Left ventricle myocardium inferior (tissue), 1 donor: ENCODE data around the gene ATG5. TPM values are rescaled to one million over a fixed set of nuclear protein-coding genes. Genes with fewer than 3 reads are reported as not detected.

Experiments used
- DNase-seq: peaks from one replicate; pipeline ENCODE4 v3.0.0-alpha.2; 2020
- H3K27ac ChIP-seq: fragments of 200-600 bp; replicated peaks from 2 replicates; pipeline ENCODE4 v1.8.0; 2021
- H3K27me3 ChIP-seq: fragments of 200-600 bp; 2 replicates; pipeline ENCODE4 v1.8.0; 2021; ENCODE audit warnings: low read depth
- H3K36me3 ChIP-seq: fragments of 200-600 bp; 2 replicates; pipeline ENCODE4 v1.8.0; 2021
- H3K4me1 ChIP-seq: fragments of 200-600 bp; 2 replicates; pipeline ENCODE4 v1.8.0; 2021
- H3K4me3 ChIP-seq: fragments of 200-600 bp; 2 replicates; pipeline ENCODE4 v1.8.0; 2021; ENCODE audit warnings: mild to moderate bottlenecking, moderate library complexity
- H3K9me3 ChIP-seq: fragments of 200-600 bp; replicated peaks from 2 replicates; pipeline ENCODE4 v1.8.0; 2021
- intact Hi-C: fragments of 100-400 bp; cut with micrococcal nuclease; formaldehyde crosslinking; loops from one replicate; pipeline ENCODE4 v1.11.0; 2022
- total RNA-seq: library from RNA; stranded (reverse); fragmentation: NEBNext Ultra II Directional; extraction: Animal tissue kit (Norgen Biotek cat#: 25700); gene quantifications from one replicate; pipeline ENCODE4 v1.2.1, GENCODE V29; 2021
- TF ChIP-seq, protein P1 (sequence below): fragments of 200-600 bp; IDR thresholded peaks from 2 replicates; pipeline ENCODE4 v1.8.0; 2021; ENCODE audit warnings: antibody characterized with exemption, mild to moderate bottlenecking, borderline replicate concordance
- donor health status: DM: no; HTN: yes; CAD: no; lungs with severe emphysema.

Gene ATG5
- total RNA-seq, 1 donor from 2014 or later = 18.0 TPM

DNA sequence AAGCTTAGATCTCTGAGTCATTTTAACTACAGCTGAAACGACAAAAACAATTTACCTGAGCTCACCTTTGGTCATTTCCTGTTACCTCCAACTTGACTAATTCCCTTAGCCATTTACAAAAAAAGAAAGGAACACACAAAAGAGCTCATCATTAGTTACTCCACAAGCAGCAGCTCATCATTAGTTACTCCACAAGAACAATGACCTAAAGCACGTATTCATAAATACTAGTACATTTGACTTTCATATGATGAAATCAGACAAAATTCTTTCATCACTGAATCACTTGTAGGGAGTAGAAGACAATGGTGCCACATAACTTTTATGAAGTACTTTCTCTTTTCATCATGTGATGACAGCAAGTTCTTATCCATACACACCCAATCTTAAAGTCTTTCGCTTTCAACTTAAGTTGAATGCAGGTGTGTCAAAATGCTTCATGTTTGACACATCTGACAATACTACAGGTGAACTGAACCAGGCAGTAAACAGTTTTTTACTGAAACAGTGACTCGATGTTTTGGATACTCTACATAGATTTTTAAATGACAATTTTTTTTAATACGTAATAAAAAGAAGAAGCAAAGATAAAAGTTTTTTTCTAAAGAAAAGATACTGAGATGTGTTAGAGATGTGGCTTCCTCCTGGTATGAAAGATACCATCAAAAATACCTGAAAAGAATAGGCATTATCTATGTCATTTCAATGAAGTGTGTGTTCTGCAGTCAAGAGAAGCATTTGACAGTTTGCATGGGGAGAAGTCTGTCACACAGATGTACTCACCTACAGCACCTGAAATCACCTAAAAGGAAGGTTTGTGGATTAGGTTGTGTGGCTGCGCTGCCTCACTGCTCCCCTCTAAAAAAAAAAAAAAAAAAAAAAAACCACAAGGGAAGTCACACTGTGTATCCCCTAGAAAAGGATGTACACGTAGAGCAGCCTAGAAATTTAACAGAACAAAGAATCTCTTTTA, 130.3 kb downstream of the ATG5 start:
- no peaks in the 10 kb centered on the region for H3K27me3 ChIP-seq
- TF ChIP-seq, protein P1, sequence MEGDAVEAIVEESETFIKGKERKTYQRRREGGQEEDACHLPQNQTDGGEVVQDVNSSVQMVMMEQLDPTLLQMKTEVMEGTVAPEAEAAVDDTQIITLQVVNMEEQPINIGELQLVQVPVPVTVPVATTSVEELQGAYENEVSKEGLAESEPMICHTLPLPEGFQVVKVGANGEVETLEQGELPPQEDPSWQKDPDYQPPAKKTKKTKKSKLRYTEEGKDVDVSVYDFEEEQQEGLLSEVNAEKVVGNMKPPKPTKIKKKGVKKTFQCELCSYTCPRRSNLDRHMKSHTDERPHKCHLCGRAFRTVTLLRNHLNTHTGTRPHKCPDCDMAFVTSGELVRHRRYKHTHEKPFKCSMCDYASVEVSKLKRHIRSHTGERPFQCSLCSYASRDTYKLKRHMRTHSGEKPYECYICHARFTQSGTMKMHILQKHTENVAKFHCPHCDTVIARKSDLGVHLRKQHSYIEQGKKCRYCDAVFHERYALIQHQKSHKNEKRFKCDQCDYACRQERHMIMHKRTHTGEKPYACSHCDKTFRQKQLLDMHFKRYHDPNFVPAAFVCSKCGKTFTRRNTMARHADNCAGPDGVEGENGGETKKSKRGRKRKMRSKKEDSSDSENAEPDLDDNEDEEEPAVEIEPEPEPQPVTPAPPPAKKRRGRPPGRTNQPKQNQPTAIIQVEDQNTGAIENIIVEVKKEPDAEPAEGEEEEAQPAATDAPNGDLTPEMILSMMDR = no peak
- no peak overlapping the region for H3K4me3 ChIP-seq
- intact Hi-C loops = no loop called here
- DNase-seq = no peak
- peaks cover 25% of the 10 kb centered on the region for H3K36me3 ChIP-seq
- no peak overlapping the region for H3K27ac ChIP-seq
- no peaks in the 10 kb centered on the region for H3K4me1 ChIP-seq
- no peaks in the 10 kb centered on the region for H3K9me3 ChIP-seq

DNA sequence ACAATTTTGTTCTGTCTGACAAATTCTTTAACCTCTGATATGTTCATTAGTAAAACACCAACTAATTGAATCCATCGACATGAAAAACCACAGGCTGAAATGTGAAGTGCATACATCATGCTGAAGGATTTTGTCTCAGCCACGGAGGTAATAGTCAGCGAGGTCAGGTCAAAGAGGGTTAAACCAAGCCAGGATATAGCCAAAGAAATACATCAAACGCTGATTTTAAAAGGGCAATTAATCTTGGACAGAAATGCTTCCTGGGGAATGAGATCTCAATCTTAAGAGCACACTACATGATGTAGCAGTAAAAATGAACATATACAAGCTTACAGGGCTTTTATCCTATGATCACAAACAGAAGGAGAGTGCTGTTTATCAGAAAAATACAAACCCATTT, 132.7 kb downstream of the ATG5 start:
- Histone ChIP-seq H3K27me3 (no peaks in the 10 kb centered on the region), H3K4me1 (no peaks in the 10 kb centered on the region), H3K36me3 (peaks cover 9% of the 10 kb centered on the region), H3K9me3 (no peaks in the 10 kb centered on the region), H3K4me3 (no peak overlapping the region), H3K27ac (no peak overlapping the region)
- intact Hi-C loops = no loop called here
- TF ChIP-seq, protein P1 = no peak
- DNase-seq = no peak

DNA sequence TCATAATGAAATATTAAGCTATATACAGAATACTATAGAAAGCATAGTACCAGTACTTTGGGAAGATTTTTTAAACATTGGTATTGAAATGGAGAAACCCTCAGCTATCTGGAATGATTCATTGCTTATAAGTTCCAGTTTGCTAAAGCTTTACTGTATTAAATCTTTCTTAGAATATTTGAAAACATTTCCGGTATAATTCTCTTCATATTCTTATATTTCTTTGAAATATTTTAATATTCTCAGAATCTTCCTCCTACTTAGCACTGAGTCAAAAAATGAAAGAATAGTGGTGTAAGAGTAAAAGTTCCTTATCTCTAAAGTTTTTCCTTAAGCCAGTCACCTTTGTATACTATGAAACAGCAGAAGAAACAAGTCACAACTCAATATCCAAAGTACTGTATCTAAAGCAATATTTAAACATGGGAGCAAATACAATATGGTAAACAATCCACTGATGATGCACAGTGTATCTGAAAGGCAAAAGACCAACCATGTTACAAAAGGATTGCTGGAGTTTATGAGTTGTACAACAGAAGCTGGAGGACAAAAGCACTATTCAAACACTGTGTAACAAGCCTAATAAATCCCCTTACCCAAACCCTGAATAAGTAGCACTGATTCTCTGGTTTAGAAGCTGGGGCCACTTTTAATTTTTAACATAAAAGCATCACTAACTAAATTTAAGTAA, 137.3 kb downstream of the ATG5 start:
- no peaks in the 10 kb centered on the region for H3K4me1 ChIP-seq
- intact Hi-C loops = no loop called here
- TF ChIP-seq, protein P1 = no peak
- H3K27ac ChIP-seq = no peak overlapping the region
- no peaks in the 10 kb centered on the region for H3K9me3 ChIP-seq
- H3K27me3 ChIP-seq = no peaks in the 10 kb centered on the region
- no peak for DNase-seq
- no peak overlapping the region for H3K4me3 ChIP-seq
- peaks cover 13% of the 10 kb centered on the region for H3K36me3 ChIP-seq

DNA sequence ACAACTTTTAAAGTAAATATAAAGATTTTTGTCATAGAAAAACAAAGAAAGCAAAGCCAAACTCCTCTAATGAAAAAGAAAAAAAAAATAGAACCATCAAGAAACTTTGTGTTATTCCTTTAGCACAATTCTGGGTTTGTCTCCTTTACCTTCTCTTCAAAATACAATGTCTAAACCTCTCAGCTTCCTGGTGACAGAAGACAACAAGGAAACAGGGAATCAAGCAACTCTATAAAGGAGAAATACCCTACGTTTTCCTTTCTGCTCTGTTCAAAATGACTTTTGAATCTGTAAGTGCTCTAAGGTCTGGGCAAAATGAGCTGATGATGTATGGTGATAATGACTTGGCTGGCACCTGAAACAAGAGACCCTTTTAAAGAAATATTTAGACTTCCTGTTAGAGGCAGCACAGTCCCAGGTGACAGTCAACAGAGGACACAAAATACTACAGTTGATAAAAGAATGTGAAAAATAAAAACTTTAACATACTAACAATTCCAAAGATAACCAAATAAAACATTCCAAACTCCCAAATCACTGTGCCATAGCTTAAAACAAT, 138.1 kb downstream of the ATG5 start:
- Histone ChIP-seq H3K27me3 (no peaks in the 10 kb centered on the region), H3K4me3 (no peak overlapping the region), H3K27ac (no peak overlapping the region), H3K9me3 (no peaks in the 10 kb centered on the region), H3K4me1 (no peaks in the 10 kb centered on the region), H3K36me3 (peaks cover 13% of the 10 kb centered on the region)
- no peak for DNase-seq
- TF ChIP-seq, protein P1 = no peak
- intact Hi-C loops = no loop called here

DNA sequence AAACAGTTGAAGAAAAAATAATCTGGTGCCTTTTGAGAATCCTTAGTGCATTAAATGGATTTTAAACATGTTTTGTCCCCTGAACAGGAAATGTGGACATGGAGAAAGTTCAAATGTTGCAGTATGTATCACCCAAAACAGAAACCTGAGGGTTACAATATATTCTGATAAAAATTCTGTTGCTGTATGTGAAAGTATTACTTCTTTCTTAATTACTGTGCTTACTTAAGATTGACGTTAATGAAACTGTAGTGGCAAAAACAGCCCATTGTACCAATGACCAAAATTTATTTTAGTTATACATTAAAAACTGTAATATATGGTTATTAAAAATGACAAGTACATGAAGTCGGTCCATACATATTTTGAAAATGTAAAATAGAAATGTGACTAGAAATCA, 138.8 kb downstream of the ATG5 start:
- TF ChIP-seq, protein P1 = no peak
- no peak overlapping the region for H3K27ac ChIP-seq
- no peaks in the 10 kb centered on the region for H3K4me1 ChIP-seq
- peaks cover 13% of the 10 kb centered on the region for H3K36me3 ChIP-seq
- DNase-seq = no peak
- H3K27me3 ChIP-seq = no peaks in the 10 kb centered on the region
- intact Hi-C loops = no loop called here
- H3K4me3 ChIP-seq = no peak overlapping the region
- no peaks in the 10 kb centered on the region for H3K9me3 ChIP-seq
